Stimulated activated CD4-positive, alpha-beta T cell treated with anti-CD3 and anti-CD28 coated beads, TNF-alpha, amount 100 ng/mL, for 4 hours (primary cell): Measurements from ENCODE around the gene TBXA2R.
"Not testable (repeated sequence)": the region's sequence is repeated elsewhere in the genome, so short reads cannot be mapped to it uniquely, and the experiment has no call there.

Experiments used
- DNase-seq, 3 experiments: peaks; one replicate each; pipeline ENCODE4 v3.0.0-alpha.2; 2020; ENCODE audit warnings: low read depth in 3 of 3

Gene TBXA2R

GRCh38 chr19:3605770-3606169, 905 bp downstream of the TBXA2R start:
- no peak for DNase-seq

- DNase-seq, result no peak
Measured at GRCh38 chr19:3605361-3605760, 1.3 kb downstream of the TBXA2R start.

- no peak for DNase-seq
Measured at GRCh38 chr19:3604987-3605343, 1.7 kb downstream of the TBXA2R start.

GRCh38 chr19:3604227-3604986, 2.3 kb downstream of the TBXA2R start:
- DNase-seq, result no peak

- DNase-seq, result no peak
Measured at GRCh38 chr19:3603121-3603811, 3.4 kb downstream of the TBXA2R start.

- DNase-seq, result no peak
Measured at GRCh38 chr19:3601021-3601420, 5.7 kb downstream of the TBXA2R start.

GRCh38 chr19:3599776-3600187, 6.9 kb downstream of the TBXA2R start:
- no peak for DNase-seq

GRCh38 chr19:3595521-3596061, 11.1 kb downstream of the TBXA2R start:
- DNase-seq, result no peak

GRCh38 chr19:3593156-3593555, 13.5 kb downstream of the TBXA2R start:
- DNase-seq, result no peak

- no peak for DNase-seq
Measured at GRCh38 chr19:3591876-3592613, 14.6 kb downstream of the TBXA2R start.

GRCh38 chr19:3590991-3591659, 15.6 kb downstream of the TBXA2R start:
- DNase-seq, result no peak

GRCh38 chr19:3589949-3590348, 16.7 kb downstream of the TBXA2R start:
- DNase-seq, result no peak

- DNase-seq, result no peak
Measured at GRCh38 chr19:3589439-3589838, 17.2 kb downstream of the TBXA2R start.

- no peak for DNase-seq
Measured at GRCh38 chr19:3586707-3587346, 19.8 kb downstream of the TBXA2R start.

GRCh38 chr19:3586127-3586626, 20.5 kb downstream of the TBXA2R start:
- DNase-seq, result no peak

GRCh38 chr19:3585301-3586126, 21.2 kb downstream of the TBXA2R start, which contains the start of gene GIPC3:
Gene GIPC3 (plus strand): TSS chr19:3585478. CDS start chr19:3585598, 120 bp downstream.
- DNase-seq, result no peak

GRCh38 chr19:3584036-3584802, 22.5 kb downstream of the TBXA2R start:
- DNase-seq, result not testable (repeated sequence)

GRCh38 chr19:3581792-3582191, 24.9 kb downstream of the TBXA2R start:
- DNase-seq, result not testable (repeated sequence)
